ENCODE data around the gene NLRP1.

NLRP1 gene

DNA sequence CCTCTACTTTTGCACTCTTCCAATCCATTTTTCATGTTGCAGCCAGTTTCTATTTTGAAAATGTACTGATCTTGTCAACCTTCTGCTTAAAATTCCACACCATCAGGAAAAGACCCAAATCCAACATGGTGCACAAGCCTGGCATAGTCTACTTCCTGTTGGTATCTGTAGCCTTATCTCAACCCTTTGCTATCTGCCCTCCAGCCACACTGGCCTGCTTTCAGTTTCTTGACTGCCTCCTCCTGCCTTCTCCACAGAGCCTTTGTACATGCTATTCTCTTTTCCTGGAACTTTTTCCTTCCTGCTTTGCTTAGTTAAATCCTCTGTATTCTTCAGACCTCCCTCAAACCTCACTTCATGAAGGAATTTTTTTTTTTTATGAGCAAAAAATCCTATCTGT lies 31.5 kb downstream of the NLRP1 start:
- no peak for DNase-seq

DNA sequence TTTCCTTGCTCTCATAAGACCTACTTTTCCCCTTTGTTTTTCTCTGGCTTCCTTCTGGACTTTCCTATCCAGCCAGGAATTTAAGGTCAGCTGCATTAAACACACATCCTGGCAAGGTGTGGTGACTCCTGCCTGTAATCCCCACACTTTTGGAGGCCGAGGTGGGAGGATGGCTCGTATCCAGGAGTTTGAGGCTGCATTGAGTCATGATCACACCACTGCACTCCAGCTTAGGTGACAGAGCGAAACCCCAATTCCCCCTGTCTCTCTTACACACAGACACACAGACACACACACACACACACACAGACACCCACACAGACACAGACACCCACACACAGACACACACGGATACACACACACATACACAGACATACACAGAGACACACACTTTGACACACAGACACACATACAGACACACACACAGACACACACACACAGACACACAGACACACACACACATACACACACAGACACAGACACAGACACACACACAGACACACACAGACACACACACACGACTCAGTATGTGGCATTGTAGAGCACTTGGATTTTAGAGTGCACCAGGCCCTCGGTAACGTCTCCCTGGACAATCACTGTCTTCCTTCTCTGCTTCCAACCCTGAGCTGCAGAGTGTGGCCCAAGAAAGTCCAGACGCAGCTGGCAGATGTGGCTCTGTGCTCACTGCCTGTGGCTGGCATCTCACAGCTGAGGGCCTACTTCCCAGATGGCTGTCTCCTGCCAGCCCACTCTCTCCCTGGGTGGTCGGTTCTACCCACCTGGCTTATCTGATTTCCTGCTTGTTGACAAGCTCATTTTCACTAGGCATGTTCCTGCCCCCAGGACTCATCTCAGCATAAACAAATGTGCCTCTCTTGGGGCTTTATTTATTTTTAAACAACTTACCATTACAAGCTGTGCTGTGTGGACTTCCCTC lies 39.0 kb downstream of the NLRP1 start:
- no peak for DNase-seq

DNA sequence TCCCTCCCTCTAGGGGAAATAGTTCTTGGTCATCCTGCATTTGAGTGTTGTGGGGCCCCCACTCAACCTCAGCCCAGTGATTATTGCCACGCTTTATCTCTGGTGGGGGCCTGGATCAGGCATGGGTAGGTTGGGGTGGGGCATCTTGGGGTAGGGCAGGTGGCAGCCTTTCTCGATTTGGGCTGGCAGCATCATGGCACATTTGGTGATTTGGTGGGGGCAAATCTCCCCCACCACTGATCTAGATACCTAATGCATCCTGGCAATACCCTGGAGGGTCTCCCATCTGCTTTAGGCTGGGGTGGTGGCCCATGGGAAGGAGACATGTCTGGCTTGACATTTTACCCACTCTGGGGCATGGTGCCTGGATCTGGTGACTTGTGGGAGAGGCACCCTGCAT lies 40.2 kb downstream of the NLRP1 start:
- no peak for DNase-seq

DNA sequence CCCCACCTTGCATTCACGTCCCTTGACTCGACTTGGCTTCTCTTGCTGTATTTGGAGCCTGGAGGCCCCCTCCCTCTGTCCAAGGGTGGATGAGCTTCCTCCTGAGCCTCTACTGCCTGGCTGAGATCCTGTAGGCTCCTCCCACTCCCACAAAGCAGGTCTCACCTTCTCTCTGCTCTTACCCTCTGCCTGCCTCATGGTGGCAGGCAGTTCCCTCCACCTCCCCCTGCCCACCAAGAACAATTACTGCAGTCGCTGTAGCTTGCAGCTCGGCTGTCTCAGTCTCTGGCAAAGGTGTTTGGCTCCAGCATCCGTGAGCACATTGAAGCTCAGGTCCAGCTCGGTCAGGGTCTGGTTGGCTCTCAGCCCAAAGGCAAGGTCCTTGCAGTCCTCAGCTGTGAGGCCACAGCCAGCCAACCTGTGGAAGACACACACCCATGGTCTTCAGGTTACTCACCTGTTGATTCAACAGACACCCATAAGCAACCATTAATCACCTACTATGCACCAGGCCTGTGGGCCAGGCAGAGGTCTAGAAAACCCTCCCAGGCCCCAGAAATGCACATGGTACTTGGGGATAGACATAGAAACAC lies 42.6 kb downstream of the NLRP1 start:
- DNase-seq: no peak

DNA sequence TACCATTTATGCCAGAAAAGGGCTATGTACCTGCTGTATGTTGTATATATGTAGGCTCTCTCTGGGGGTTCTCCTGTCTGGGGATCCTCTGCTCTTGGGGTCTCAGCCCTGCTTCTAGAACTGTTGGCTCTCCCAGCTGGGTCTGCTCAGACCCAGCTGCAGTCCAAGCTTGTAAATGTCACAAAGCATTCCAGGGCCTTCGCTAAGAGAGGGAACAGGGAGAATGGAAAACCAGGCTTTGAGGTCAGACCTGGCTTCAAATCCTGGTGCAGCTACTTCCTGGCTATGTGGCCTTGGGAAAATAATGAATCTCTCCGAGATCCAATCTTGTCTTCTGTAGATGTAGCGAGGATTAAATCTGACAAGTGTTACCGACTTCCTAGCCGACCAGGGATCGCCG lies 44.0 kb downstream of the NLRP1 start:
- DNase-seq: no peak

DNA sequence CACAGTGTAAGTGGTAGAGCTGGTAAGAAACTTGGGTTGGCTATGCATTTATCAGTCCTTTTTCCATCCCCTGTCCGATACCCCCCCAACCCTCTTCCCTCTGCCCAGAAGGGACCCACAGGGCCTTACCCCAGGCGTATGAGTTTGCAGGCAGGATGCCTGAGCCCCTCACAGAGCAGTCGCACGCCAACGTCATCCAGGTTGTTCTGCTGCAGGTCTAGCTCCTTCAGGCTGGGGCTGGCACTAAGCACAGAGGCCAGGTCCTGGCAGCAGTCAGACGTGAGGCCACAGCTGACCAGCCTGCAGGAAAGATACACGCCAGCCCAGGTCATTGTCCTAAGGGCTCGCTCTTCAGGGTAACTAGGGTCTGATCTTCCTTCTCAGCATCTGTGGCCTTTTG lies 45.0 kb downstream of the NLRP1 start:
- no peak for DNase-seq

DNA sequence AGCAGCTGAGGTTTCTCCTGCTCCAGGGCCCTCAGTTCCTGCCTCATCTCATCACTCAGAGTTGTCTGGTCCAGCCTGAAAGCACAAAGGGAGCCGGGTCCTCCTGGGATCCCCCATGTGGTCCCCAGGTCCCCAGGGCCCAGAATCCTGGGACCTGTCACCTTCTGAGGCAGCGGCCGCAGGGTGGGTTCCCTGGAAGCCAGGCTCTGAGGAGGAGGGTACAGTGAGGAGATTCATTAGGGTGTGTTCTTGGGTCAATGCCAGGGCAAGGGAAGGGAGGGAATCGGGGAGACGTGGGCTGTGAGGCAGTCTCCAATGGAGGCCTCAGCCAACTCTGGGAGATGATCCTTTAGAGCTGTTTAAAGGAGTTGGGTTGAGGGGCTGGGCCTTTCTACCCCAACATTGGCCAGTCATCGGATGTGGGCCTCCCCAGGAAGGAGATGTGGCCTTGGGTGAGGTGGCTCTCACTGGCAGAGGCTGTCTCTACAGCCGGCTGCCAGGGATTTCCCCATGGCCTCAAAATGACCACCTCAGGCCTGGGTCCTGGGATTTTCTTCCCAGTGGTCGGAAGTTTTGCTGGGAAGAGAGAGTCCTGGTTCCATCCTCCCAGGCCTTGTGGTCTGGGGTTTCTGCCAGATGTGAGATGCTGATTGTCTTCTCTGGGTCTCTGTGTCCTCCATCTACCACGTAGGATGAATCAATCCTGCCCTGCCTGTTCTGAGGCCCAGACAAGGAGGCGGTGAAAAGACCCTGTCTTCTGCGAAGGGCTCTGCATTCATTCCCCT lies 47.3 kb downstream of the NLRP1 start:
- no peak for DNase-seq

DNA sequence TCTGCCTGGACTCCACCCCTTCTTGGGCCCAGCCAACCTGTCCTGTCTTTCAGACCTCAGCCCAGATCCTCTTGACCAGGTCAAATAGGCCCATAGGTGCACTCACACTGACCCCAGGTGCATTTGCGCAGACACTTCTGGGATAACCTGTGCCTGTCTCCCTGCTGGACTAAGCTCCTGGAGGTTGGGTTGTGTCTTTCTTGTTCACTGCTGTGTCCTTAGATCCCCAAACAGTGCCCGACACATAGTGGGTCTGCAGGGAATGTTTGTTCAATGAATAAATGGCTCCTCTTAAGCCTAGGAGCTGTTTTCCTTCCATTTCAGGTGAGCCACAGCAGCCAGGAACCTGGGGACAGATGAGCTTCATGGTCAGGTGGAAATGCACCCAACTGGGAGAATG lies 48.9 kb downstream of the NLRP1 start:
- no peak for DNase-seq

DNA sequence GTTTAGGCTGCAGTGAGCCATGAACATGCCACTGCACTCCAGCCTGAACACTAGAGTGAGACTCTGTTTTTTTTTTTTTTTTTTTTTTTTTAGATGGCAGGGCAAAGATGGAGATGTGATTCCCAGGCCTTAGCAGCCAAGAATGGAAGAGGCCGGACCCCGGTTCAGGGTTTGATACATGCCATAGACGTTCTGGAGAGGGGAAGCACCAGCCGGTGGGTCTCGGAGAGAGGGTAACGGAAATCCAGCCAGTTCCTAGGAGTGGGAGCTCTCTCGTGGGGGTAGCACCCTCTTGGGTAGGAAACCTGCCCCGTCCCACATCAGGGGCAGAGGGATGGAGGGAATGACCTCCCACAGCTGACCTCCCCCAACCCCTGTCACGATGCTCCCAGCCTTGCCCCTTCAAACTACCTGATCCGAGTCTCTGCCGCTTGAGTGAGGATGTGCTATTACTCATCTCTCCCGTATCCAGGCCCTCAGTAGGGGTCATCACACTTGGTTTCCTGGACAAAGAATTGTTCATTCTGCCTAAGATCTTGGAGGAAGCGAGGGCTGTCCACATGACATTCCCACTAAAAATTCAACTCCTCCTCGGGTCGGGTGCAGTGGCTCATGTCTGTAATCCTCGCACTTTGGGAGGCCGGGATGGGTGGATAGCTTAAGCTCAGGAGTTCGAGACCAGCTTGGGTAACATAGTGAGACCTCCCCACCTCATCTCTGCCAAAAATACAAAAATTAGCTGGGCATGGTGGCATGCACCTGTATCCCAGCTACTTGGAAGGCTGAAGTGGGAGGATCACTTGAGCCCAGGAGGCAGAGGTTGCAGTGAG lies 50.6 kb downstream of the NLRP1 start:
- DNase-seq: no peak

DNA sequence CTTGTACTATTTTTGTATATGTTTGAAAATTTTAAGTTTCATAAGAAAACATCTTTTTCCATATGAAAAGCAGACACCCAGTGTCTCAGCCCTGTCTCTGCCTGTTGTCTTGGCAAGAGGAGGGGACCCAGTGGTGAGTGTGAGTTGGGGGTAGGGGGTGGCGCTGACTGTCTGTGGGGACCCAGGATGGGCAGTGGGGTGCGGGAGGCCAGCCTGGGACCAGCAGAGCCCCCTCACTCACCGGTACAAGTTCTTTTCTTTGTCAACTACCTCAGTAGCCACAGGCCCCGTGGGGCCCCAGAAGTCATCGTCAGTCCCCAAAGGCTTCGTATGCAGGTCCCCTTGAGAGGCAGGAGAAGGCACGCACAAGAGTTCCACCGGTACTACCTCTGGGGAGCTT lies 51.7 kb downstream of the NLRP1 start:
- no peak for DNase-seq

DNA sequence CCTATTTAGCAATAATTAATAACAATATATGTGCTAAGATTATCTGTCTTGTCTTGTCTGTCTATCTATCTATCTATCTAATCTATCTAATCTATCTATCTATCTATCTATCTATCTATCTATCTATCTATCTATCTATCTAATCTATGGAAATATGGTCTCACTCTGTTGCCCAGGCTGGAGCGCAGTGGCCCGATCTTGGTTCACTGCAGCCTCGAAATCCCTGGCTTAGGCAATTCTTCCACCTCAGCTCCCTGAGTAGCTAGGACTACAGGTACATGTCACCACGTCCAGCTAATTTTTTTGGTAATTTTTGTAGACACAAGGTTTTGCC lies 53.3 kb downstream of the NLRP1 start:
- DNase-seq: no peak

DNA sequence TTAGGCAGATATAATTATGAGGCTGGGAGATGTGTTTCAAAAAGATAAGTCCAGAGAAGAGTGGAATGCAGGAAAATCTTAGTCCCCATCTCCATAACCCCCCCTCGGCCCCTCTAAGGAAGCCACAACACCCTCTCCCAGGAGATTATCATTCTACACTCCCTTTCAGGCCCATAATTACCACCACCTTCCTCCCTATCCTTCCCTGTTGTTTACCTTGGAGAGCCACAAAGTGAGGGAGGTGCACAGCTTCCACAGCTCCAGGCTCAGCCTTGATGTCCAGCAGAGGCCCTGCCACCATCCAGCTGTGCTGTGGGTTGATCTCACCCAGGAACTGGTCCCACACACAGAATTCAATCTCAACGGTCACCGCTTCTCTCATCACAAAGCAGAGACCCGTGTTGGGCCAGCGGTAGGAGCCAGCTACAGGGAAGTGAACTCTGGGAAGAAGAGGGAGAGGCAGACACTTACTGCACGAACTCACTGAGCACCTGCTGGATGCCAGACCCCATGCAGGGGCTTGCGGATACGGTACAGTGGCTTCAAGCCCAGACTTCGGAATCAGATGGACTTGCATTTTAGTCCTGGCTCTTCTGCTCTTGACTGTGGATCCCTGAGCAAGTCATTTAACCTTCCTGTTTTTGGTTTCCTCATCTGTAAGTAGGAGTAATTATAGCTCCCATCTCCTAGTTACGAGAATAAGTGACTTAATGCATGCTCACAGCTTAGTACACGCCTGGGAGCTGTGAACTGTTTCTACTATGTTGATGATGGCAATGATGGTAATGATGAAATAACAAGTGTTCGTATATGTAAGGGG lies 53.8 kb downstream of the NLRP1 start:
- DNase-seq: no peak

DNA sequence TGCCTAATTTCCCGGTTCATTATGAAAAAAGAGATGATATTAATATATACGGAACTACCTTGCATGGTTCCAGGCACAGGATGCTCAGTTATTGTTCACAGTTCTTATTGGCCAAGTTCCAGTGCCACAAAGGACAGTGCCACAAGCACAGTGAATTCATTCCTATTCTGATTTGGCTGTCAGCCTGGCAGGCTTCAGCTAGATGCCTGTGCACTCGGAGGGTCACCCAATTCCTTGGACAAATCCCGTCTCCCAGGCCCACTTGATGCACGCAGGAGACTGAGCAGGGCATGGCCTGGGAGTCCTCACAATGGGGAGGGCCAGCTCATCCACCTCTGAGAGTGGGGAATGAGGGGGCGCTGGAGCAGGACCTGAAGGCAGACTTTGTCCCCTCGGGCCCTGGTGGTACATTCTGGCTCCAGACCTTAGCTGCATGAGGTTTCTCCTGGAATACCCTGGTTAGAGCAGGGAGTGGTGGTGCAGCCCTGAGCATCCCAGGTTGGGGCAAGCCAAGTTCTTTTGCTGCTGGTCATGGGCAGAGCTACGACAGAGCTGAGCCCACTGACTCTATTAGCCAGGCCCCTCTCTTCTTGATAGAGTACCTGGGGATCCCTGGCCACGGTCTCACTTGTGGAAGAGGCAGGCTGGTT lies 56.6 kb downstream of the NLRP1 start:
- no peak for DNase-seq

DNA sequence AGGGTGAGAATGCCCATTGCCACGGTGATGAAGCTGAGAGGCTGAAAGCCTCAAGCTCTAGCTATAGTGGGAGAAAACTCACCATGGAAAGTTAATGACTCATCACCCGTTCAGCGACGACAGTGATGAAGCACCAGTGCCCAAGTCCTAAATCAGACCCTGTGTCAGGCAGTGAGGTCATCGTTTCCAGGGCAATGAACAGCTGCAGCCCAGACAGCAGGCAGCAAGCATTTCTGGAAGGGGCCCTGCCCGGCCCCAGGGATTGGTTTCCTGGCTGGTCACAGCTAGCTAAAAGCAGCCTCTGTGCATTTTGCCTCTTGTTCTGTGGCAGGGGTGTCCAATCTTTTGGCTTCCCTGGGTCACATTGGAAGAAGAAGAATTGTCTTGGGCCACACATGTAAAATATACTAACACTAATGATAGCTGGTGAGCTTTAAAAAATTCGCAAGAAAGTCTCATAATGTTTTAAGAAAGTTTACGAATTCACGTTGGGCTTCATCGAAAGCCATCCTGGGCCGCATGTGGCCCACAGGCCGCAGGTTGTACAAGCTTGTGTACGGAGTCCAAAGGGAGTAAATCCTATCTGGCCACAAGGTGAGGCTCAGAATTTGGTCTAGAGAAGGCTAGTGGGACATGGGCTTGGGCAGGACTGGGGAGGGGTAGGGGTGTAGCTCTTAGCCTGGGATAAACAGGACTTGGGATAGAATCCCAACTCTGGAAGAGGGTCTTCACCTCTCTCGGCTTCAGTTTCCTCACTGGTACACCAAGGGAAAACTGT lies 57.3 kb downstream of the NLRP1 start:
- DNase-seq: peak in 1 of 2 experiments; percentile 16

DNA sequence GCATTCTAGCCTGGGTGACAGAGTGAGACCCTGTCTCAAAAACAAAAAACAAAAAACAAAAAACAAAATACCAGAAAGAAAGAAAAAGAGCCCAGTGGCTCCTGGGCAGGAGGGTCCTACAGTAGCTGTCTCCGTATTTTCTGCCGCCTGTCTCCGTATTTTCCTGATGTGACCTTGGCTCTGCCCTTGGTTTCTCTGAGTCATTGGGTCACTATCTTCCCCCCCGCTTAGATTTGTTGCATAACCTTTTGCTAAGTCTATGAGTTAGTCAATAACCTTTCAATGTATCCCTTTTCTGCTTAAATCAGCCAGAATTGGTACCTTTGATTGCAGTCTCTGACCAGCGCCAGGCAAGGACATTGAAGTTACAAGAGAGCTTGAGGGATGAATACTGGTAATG lies 61.1 kb downstream of the NLRP1 start:
- no peak for DNase-seq

DNA sequence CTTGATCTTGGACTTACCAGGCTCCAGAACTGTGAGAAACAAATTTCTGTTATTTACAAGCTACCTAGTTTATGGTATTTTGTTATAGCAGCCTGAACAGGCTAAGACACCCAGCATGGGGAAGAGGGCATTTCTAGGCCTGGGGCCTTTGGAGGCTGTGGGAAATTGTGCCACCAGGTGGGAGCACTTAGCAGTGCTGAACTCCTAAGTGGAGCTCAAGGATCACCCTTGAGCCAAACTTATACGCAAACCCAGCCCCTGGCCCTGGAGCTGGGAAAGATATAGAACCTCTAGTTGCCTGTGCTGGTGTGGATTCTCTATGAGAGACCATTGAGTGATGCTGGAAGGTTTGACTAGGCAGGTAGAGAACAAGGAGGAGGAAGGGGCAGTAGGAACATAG lies 61.8 kb downstream of the NLRP1 start:
- DNase-seq: no peak

DNA sequence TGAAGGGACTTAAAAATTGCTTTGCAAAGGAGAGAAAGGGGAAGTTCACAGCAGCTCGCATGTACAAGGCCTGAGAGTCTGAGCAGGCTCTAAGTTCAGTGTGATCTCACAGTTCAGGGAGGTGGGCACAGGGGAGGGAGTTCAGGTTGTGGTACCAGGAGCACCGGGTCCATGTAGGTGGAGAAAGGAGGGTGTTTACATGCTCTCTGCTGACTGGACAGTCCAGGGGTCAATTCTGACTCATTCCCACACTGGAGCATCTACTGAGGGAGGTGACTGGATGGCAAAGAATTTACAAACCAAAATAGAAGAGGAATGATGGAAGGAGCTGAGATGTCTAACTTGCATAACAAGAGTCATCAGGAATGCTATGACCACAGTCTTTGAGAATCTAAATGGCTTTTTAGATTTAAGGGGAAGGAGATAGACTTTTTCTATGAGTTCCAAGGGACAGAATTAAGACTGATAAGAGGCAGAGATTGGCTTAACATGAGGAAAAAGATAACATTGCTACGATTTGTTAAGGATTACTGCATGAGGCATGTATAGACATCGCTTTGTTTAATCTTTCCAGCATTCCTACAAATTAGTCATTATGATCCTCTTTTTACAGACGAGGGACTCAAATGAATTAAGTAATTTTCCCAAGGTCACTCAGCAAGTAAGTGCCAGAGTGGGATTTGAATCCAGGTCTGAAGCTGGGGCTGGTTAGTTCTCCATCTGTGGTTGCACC lies 68.1 kb downstream of the NLRP1 start:
- DNase-seq: no peak

DNA sequence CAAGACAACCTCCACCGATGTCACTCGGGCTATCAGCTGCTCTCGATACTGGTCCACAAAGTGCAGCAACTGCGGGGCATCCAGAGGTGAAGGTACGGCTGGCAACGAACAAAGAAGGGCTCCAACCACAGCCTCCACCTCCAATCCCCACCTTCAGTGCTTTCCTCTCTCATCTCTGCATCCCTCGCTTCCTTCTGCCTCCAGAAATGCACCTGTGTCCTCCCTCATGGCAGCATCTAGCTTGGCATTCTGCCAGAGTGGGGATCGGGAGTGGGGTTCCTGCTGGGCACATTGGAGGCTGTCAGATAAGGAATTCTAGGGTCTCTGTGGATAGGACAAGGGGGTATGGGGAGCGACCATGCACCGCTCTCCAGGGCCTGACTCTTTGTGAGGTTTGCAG lies 69.3 kb downstream of the NLRP1 start:
- no peak for DNase-seq

DNA sequence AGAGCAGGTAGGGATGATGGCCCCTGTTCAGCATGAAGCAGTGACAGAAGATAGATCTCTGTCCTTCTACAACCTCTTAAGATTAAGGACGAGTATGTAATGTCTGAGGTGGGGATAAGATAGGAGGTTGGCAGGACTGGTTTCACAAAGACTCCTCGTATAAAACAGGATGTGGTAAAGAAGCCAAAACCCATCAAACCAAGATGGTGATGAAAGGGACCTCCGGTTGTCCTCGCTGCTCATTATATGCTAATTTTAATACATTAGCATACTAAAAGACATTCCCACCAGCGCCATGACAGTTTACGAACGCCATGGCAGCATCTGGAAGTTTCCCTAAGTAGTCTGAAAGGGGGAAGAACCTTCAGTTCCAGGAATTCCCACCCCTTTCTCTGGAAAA lies 70.7 kb downstream of the NLRP1 start:
- no peak for DNase-seq
